IMR-90 (cell line): ENCODE data around the gene DPAGT1. TPM values are rescaled to one million over a fixed set of nuclear protein-coding genes. Genes with fewer than 3 reads are reported as not detected.
A peak's percentile ranks its signal among the peaks of the same experiment; 100 is the strongest.

Source experiments
- ATAC-seq: fragments of 200-7000 bp; cut with Tn5 transposase; 2 replicates; pipeline ENCODE4 v1.9.1; 2020; ENCODE audit warnings: low read depth, mild to moderate bottlenecking, moderate library complexity
- BruUV-seq: library from RNA; stranded (reverse); fragments of 400-500 nt; replicated peaks from 2 replicates; lab custom pipeline; 2021; lab: Mats Ljungman, UMichigan
- CTCF ChIA-PET: fragments of 300-600 bp; formaldehyde crosslinking; extraction: SDS; loops from one replicate; lab custom pipeline; 2021; ENCODE audit warnings: antibody characterized with exemption; lab: Yijun Ruan, JAX
- POLR2A ChIA-PET: fragments of 300-600 bp; sonication (Branson Sonifier 250); formaldehyde crosslinking; loops from one replicate; lab custom pipeline; 2022; ENCODE audit warnings: antibody characterized with exemption; ENCODE audit not compliant: unreplicated experiment; lab: Charles Lee
- DNase-seq: peaks from one replicate; pipeline ENCODE4 v3.0.0; 2013
- H2AFZ ChIP-seq: replicated peaks from 2 replicates; pipeline ENCODE3; 2013; ENCODE audit warnings: low read length, mild to moderate bottlenecking; ENCODE audit not compliant: poor library complexity
- H2AK5ac ChIP-seq: 2 replicates; pipeline ENCODE4 v1.6.1; 2013; ENCODE audit warnings: low read depth, low read length, inconsistent platforms
- H2AK9ac ChIP-seq: replicated peaks from 2 replicates; pipeline ENCODE3; 2013; ENCODE audit warnings: mild to moderate bottlenecking, low read depth, low read length, moderate library complexity; ENCODE audit not compliant: poor library complexity
- H2BK120ac ChIP-seq: 2 replicates; pipeline ENCODE4 v1.6.1; 2013; ENCODE audit warnings: low read depth, low read length, inconsistent platforms
- H2BK15ac ChIP-seq: 3 replicates; pipeline ENCODE4 v1.6.1; 2013; ENCODE audit warnings: low read depth, low read length, inconsistent platforms
- H2BK20ac ChIP-seq: 2 replicates; pipeline ENCODE4 v1.6.1; 2013; ENCODE audit warnings: low read depth, mild to moderate bottlenecking, inconsistent platforms, low read length, moderate library complexity
- H2BK5ac ChIP-seq: 2 replicates; pipeline ENCODE4 v1.6.1; 2013; ENCODE audit warnings: mild to moderate bottlenecking, low read depth, low read length, inconsistent platforms; ENCODE audit not compliant: poor library complexity, severe bottlenecking
- H3K14ac ChIP-seq: replicated peaks from 2 replicates; pipeline ENCODE4 v1.6.1; 2013; ENCODE audit warnings: low read depth, low read length, inconsistent platforms
- H3K18ac ChIP-seq: 2 replicates; pipeline ENCODE4 v1.6.1; 2013; ENCODE audit warnings: low read depth, low read length, control low read depth
- H3K23ac ChIP-seq: 2 replicates; pipeline ENCODE4 v1.6.1; 2013; ENCODE audit warnings: low read depth, low read length, inconsistent platforms
- H3K27ac ChIP-seq: 2 replicates; pipeline ENCODE4 v1.5.1; 2013; ENCODE audit warnings: mild to moderate bottlenecking, control low read depth, low read length; ENCODE audit not compliant: insufficient read depth
- H3K27me3 ChIP-seq: 2 replicates; pipeline ENCODE4 v1.6.1; 2013; ENCODE audit warnings: low read length; ENCODE audit not compliant: control insufficient read depth, insufficient read depth
- H3K36me3 ChIP-seq: 2 replicates; pipeline ENCODE4 v1.6.1; 2013; ENCODE audit warnings: low read length, mixed read lengths; ENCODE audit not compliant: control insufficient read depth, insufficient read depth
- H3K4ac ChIP-seq: 2 replicates; pipeline ENCODE4 v1.6.1; 2013; ENCODE audit warnings: low read depth, low read length, inconsistent platforms
- H3K4me1 ChIP-seq: 2 replicates; pipeline ENCODE4 v1.6.1; 2013; ENCODE audit warnings: low read length, mixed read lengths; ENCODE audit not compliant: control insufficient read depth, insufficient read depth
- H3K4me2 ChIP-seq: 2 replicates; pipeline ENCODE4 v1.6.1; 2013; ENCODE audit warnings: low read depth, mild to moderate bottlenecking, control low read depth, low read length, moderate library complexity
- H3K4me3 ChIP-seq: 2 replicates; pipeline ENCODE4 v1.5.1; 2013; ENCODE audit warnings: low read depth, mild to moderate bottlenecking, control low read depth, low read length, moderate library complexity; ENCODE audit not compliant: insufficient read depth
- H3K56ac ChIP-seq: 2 replicates; pipeline ENCODE4 v1.6.1; 2013; ENCODE audit warnings: low read length, inconsistent platforms; ENCODE audit not compliant: insufficient read depth; ENCODE audit errors: extremely low read depth
- H3K79me1 ChIP-seq, 2 experiments: 2 replicates each; pipeline ENCODE4 v1.6.1; 2013; ENCODE audit warnings: low read length in 2 of 2, inconsistent platforms in 1 of 2, low read depth in 1 of 2
- H3K9ac ChIP-seq: 2 replicates; pipeline ENCODE4 v1.6.1; 2013; ENCODE audit warnings: low read depth, low read length, control low read depth
- H3K9me1 ChIP-seq: 2 replicates; pipeline ENCODE4 v1.6.1; 2013; ENCODE audit warnings: low read length, inconsistent platforms; ENCODE audit not compliant: insufficient read depth
- H3K9me3 ChIP-seq: 2 replicates; pipeline ENCODE4 v1.6.1; 2013; ENCODE audit warnings: low read length; ENCODE audit not compliant: control insufficient read depth, insufficient read depth
- H4K20me1 ChIP-seq: 2 replicates; pipeline ENCODE4 v1.6.1; 2013; ENCODE audit warnings: low read length, inconsistent platforms; ENCODE audit not compliant: insufficient read depth
- H4K5ac ChIP-seq: 2 replicates; pipeline ENCODE4 v1.6.1; 2013; ENCODE audit warnings: mild to moderate bottlenecking, low read depth, low read length, control low read depth
- H4K8ac ChIP-seq, 2 experiments: 2 replicates each; pipeline ENCODE4 v1.6.1; 2013; ENCODE audit warnings: low read depth in 2 of 2, low read length in 2 of 2, control low read depth in 1 of 2, inconsistent platforms in 1 of 2
- H4K91ac ChIP-seq: 2 replicates; pipeline ENCODE4 v1.6.1; 2013; ENCODE audit warnings: low read depth, low read length, inconsistent platforms; ENCODE audit not compliant: insufficient read depth
- MAZ ChIP-seq: IDR thresholded peaks from 2 replicates; pipeline ENCODE4 v1.6.1; 2012; ENCODE audit warnings: low read depth, mild to moderate bottlenecking, low read length, improper control_type of control experiment, moderate library complexity, borderline replicate concordance
- SMC3 ChIP-seq: fragments of 150-350 bp; IDR thresholded peaks from 2 replicates; pipeline ENCODE4 v1.6.1; 2016; ENCODE audit warnings: low read depth, mild to moderate bottlenecking, antibody characterized with exemption, low read length, moderate library complexity
- WGBS, 2 experiments: methylation state at CpG; one replicate each; pipeline versions ENCODE4 v1.1.5 to v1.1.7; 2013; ENCODE audit warnings: missing lambda C conversion rate in 2 of 2; ENCODE audit not compliant: insufficient read length in 1 of 2; ENCODE audit errors: extremely low coverage in 2 of 2; 5-methylcytosine and 5-hydroxymethylcytosine counted together
- dilution Hi-C: fragments of 300-500 bp; cut with HindIII; formaldehyde crosslinking; loops from one replicate; pipeline ENCODE4 v1.14.3; 2018; ENCODE audit warnings: low sequenced_read_pairs; ENCODE audit not compliant: unreplicated experiment
- in situ Hi-C: fragments of 300-500 bp; cut with MboI; formaldehyde crosslinking; loops from 3 replicates; pipeline ENCODE4 v1.14.3; 2019; ENCODE audit warnings: low sequenced_read_pairs, inconsistent platforms, mixed read lengths
- intact Hi-C: fragments of 100-400 bp; cut with micrococcal nuclease; formaldehyde crosslinking; loops from 2 replicates; pipeline ENCODE4 v1.10.0; 2022
- polyA plus RNA-seq, 3 experiments: library from polyadenylated mRNA; depleted of rRNA; stranded (reverse); fragments of >200 nt; gene quantifications; 2 replicates each; pipeline ENCODE4 v1.2.3, GENCODE V29; 2012; ENCODE audit warnings: low replicate concordance in 1 of 3
- total RNA-seq: library from RNA; depleted of rRNA; stranded (reverse); fragments of >200 nt; gene quantifications from 2 replicates; pipeline ENCODE4 v1.2.3, GENCODE V29; 2012
- TF ChIP-seq, protein P1 (sequence below): conservative IDR thresholded peaks from 2 replicates; pipeline ENCODE4 v1.5.1; 2012; ENCODE audit warnings: mild to moderate bottlenecking, low read depth, low read length, improper control_type of control experiment
- TF ChIP-seq, protein P2 (sequence below): fragments of 150-350 bp; IDR thresholded peaks from 2 replicates; pipeline ENCODE4 v1.6.1; 2016; ENCODE audit warnings: low read depth, mild to moderate bottlenecking, low read length, moderate library complexity, borderline replicate concordance

DPAGT1 gene
- total and polyA plus RNA-seq, 2 of the 4 experiments (the other 2 are of a cell fraction), result 15.2 to 53.4 TPM

DNA sequence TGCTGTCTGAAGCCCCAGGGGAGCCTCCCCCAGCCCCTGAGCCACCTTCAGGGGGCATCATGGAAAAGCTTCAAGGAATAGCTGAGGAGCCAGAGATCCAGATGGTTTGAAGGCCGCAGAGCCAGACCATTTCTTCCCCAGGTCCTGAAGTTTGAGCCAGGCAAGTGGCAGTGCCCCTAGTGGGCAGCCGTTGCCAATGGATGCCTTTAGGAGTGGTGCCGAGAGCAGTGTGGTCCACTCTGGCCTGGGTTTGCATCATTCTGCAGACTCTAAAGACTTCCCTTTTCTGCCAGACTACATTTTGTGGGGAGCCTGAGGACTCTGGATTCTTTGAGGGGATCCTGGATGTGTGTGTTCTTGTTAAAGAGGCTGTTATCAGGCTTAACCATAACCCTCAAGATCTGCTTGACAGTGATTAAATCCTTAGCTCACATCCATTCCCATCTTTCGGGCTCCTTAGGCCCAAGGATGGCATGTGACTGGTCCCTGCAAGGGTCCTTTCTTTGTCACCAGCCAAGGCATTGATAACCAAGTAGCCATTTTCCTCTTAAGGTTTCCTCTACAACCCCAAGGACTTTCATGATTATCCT is 32.8 kb upstream of the DPAGT1 start:
- peaks cover 35% of the 10 kb centered on the region for H3K36me3 ChIP-seq
- H3K18ac ChIP-seq, result no peak overlapping the region
- no peak for DNase-seq
- H3K4me3 ChIP-seq, result no peak overlapping the region
- intact Hi-C loops (no loop called here), dilution Hi-C loops (no loop called here), in situ Hi-C loops (no loop called here)
- no peak; the same call in 1 of the 2 replicates for ATAC-seq
- peaks cover 2% of the 10 kb centered on the region; the same call in 1 of the 2 replicates for H3K9me1 ChIP-seq
- H3K56ac ChIP-seq, result no peak overlapping the region
- H4K8ac ChIP-seq, result no peak overlapping the region
- H3K79me1 ChIP-seq, result peaks cover 0 to 4% of the 10 kb centered on the region in 2 experiments; a peak in 1 of 4 replicates
- no peaks in the 10 kb centered on the region for H4K20me1 ChIP-seq
- H3K4me2 ChIP-seq, result no peak overlapping the region
- H4K5ac ChIP-seq, result no peak overlapping the region
- no TSS peak for BruUV-seq
- H2BK15ac ChIP-seq, result no peak overlapping the region
- no peaks in the 10 kb centered on the region for H3K4me1 ChIP-seq
- no peak overlapping the region for H2AFZ ChIP-seq
- H2BK5ac ChIP-seq, result no peak overlapping the region
- no peak overlapping the region for H3K14ac ChIP-seq
- H3K9ac ChIP-seq, result no peak overlapping the region
- H3K27ac ChIP-seq, result no peak overlapping the region
- POLR2A ChIA-PET, result no interaction called here
- TF ChIP-seq, protein P1, sequence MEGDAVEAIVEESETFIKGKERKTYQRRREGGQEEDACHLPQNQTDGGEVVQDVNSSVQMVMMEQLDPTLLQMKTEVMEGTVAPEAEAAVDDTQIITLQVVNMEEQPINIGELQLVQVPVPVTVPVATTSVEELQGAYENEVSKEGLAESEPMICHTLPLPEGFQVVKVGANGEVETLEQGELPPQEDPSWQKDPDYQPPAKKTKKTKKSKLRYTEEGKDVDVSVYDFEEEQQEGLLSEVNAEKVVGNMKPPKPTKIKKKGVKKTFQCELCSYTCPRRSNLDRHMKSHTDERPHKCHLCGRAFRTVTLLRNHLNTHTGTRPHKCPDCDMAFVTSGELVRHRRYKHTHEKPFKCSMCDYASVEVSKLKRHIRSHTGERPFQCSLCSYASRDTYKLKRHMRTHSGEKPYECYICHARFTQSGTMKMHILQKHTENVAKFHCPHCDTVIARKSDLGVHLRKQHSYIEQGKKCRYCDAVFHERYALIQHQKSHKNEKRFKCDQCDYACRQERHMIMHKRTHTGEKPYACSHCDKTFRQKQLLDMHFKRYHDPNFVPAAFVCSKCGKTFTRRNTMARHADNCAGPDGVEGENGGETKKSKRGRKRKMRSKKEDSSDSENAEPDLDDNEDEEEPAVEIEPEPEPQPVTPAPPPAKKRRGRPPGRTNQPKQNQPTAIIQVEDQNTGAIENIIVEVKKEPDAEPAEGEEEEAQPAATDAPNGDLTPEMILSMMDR, result peak; percentile 31; the same call in 1 of the 2 replicates
- TF ChIP-seq, protein P2, sequence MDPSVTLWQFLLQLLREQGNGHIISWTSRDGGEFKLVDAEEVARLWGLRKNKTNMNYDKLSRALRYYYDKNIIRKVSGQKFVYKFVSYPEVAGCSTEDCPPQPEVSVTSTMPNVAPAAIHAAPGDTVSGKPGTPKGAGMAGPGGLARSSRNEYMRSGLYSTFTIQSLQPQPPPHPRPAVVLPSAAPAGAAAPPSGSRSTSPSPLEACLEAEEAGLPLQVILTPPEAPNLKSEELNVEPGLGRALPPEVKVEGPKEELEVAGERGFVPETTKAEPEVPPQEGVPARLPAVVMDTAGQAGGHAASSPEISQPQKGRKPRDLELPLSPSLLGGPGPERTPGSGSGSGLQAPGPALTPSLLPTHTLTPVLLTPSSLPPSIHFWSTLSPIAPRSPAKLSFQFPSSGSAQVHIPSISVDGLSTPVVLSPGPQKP, result no peak
- no peak for TF ChIP-seq MAZ
- TF ChIP-seq SMC3, result no peak
- H3K27me3 ChIP-seq, result peaks cover 2% of the 10 kb centered on the region; the same call in 1 of the 2 replicates
- no peak overlapping the region for H2BK20ac ChIP-seq
- H3K4ac ChIP-seq, result no peak overlapping the region
- 83% methylated on average over 2 of the region's 4 CpGs; no CpG with 5 or more reads in 1 of the 2 experiments for WGBS, 2 experiments
- H2AK5ac ChIP-seq, result no peak overlapping the region
- H3K9me3 ChIP-seq, result no peaks in the 10 kb centered on the region
- no peak overlapping the region for H2BK120ac ChIP-seq
- H2AK9ac ChIP-seq, result no peak overlapping the region
- CTCF ChIA-PET, result interaction anchor here (1.7 kb wide), 1 partner anchor 21 kb away, joined by 3 read pairs; no protein-coding TSS in a partner anchor
- no peak overlapping the region for H4K91ac ChIP-seq
- no peak overlapping the region for H3K23ac ChIP-seq
